Measurements from ENCODE around the gene CAMTA1.

The CAMTA1 gene

GRCh38 chr1:7047866-7048265 lies 262.6 kb downstream of the CAMTA1 start:
- DNase-seq: no peak

DNA sequence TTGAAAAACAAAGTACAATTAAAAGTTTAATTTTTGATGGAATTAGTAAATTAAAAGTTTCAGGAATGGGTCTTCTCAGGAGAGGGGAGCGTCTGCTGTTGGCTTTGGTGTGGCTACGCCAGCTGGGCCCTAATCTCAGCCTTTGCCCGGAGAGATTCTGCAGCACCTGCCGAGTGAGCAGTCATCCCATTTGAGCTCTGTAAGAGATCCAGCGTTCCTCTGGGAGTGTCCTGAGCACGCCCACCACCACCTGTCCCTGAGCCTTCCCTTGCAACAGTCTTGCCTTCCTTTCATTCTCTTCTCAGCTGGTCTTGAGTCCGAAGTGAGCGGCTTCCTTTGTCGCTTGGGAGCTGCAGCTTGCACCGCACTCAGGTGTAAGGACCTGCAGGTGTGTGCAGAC lies 263.1 kb downstream of the CAMTA1 start:
- DNase-seq: peak in 1 of 2 experiments; percentile 10

- no peak for DNase-seq
Measured at GRCh38 chr1:7049913-7050625, 264.8 kb downstream of the CAMTA1 start.

- DNase-seq: no peak
Measured at GRCh38 chr1:7050751-7051665, 265.8 kb downstream of the CAMTA1 start.

- DNase-seq: no peak
Measured at GRCh38 chr1:7052701-7053100, 267.4 kb downstream of the CAMTA1 start.

DNA sequence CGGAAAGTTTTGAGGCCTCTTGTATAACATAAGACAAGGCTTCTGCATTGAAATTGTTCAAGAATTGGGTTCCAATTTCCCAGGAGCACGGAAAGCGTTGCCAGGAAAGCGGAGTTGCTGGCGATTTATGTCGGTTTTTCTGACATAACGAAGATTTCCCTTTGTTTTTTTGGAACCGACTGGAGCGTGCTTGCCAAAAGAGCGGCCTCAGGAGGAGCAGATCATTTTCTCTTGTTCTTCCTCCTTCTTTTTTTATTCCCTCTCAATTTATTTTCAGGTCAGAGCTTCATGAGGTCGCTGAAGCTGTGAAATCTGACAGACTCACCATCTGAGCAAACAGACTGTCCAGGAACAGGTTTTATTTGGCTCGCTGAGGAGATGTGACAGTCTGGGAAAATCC lies 275.5 kb downstream of the CAMTA1 start:
- DNase-seq: no peak

DNA sequence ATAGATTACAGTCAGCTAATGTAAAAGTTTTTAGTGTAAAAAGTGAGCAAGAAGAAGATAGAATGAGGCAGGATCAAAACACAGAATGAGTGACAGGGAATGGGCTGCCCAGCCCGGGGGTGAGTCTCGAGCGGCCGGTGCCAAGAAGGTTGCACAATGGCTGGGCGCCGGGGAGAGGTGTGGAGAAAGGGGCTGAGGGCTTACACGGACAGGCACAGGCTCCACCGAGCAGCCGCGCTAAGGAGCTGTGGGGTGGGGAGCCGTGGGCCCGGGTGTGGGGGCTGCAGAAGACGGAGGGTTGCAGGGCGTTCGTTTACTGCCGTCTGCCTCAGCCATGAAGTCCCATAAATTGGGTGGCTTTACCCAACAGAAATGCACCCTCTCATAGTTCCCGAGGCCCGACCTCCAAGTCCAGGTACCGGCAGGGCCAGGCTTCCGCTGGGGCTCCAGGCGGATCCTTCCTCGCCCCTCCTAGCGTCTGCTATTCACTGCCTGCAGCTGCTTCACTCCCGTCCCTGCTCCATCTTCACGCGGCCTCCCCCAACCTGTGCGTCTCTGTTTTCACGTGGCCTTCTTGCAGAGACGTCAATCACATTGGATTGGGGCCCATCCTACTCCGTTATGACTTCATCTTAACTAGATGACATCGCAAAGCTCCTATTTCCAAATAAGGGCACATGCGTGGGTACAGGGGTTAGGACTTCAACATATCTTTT lies 277.2 kb downstream of the CAMTA1 start:
- DNase-seq: no peak

GRCh38 chr1:7063981-7064380 lies 278.7 kb downstream of the CAMTA1 start:
- no peak for DNase-seq

DNA sequence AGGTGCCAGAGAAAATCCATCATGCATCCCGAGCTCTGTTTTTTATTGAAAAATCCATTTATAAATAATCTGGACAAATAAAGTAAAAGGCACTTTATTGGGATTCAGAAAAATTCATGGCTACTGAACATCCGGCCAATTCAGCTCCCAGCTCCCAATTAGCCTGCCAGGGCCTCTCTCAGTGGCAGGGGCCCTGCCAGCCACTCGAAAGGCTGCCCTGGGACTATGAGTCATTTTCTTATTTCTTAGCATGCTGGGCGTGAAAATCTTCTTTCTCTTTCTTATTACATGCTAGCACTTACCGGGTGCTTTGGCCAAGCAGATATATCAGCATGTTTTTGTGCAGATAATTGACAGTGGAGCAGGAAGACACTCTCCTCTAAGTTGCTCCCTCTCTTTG lies 283.3 kb downstream of the CAMTA1 start:
- DNase-seq: no peak

DNA sequence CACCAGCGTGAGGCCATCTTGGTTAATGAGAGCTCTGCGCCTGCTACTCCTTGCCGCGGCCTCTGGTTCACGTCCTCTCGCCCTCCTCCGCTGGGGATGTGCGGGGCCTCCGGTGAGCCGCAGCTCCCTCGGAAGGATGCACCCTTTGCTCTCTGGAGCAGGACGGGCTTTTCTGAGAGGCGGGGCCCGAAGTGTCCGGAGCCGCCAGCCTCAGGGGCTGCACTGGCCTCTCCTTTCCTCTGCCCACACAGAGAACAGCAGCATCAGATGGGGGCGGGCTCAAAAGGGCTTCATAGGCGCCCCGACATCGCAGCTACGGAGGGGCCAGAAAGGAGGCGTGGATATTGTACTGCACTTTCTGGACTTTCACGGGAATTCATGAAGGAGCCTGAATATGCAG lies 284.7 kb downstream of the CAMTA1 start:
- DNase-seq: peak in 1 of 2 experiments; percentile 18

GRCh38 chr1:7070389-7071029 lies 285.3 kb downstream of the CAMTA1 start:
- peak; percentile 54 to 78 for DNase-seq

DNA sequence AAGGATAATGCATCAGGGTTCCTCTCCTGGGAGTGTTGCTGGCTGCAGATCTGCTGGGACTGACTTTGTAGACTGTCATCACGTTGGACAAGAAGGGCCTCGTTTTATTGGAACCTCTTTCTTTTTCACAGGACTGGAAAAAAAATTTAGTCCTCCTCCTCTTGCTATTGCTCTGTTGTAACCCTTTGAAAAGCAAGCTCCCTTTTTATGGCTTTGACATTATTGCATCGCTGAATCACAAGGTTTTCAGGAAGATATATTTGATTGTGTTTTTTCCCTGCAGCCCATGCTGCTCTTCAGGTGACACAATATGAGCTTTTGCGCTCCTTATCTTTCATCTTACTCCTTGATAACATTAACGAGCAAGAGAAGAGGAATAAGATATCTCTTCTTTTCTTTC lies 290.9 kb downstream of the CAMTA1 start:
- DNase-seq: no peak

DNA sequence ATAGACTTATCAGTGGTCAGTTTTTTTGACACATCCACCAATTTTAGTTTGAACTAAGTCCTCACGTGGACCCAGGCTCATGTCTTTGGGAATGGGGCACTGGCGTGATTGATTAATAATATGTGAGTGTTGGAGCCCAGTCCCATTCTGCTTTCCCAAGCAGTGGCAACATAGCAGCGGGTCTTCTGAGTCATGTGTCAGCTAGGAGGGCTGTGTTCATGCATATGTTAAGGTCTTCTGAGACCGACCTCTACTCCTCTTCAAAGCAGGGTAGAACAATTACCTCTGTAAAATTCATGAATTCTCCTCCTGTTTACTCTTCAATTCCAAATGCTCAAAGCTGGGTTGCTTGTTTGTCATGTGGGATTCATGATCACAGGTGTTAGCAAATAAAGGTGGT lies 291.3 kb downstream of the CAMTA1 start:
- DNase-seq: no peak

GRCh38 chr1:7077136-7077535 lies 291.9 kb downstream of the CAMTA1 start:
- no peak for DNase-seq

- no peak for DNase-seq
Measured at GRCh38 chr1:7077970-7078369, 292.7 kb downstream of the CAMTA1 start.

GRCh38 chr1:7079637-7080036 lies 294.4 kb downstream of the CAMTA1 start:
- DNase-seq: no peak

GRCh38 chr1:7084232-7084894 lies 299.1 kb downstream of the CAMTA1 start:
- no peak for DNase-seq

DNA sequence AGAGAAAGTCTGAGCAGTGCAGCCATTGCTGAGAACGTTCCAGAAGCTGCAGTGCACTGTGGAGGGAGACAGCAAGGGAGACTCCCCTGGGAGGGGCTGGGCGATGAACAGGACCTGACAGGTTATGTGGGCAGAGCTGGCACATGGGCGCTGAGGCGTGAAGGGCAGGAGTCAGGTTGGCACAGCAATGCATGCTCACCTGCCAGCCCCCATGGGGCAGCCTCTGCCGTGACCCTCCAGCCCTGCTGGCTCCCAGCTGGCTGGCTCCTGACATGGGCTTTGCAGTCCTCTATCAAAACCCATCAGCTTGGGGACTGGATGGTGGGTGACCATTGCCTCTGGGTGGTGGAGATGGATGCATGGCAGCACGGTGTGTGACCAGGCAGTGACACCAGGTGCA lies 300.3 kb downstream of the CAMTA1 start:
- DNase-seq: no peak

GRCh38 chr1:7086106-7086505 lies 300.9 kb downstream of the CAMTA1 start:
- no peak for DNase-seq

GRCh38 chr1:7087888-7088287 lies 302.6 kb downstream of the CAMTA1 start:
- DNase-seq: no peak

- no peak for DNase-seq
Measured at GRCh38 chr1:7089497-7089896, 304.2 kb downstream of the CAMTA1 start.

DNA sequence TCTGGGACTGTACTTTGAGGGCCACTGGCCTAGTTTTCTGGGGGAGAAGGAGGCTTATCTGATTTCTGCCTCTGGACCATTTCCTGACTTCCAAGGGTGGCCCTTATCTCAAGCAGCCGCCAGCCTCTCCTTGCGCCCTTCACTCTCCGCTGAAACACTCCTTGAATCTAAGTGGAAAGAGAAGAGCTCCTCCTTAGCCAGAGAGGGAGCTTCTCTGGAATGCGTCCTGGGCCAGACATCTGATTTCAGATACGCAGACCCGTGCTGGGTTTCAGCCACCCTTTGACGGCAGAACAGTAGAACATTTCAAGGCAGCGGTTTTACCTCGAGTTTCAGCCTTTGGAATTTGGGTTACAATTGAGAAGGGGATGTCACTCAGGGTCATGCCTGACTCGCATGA lies 308.0 kb downstream of the CAMTA1 start:
- no peak for DNase-seq

DNA sequence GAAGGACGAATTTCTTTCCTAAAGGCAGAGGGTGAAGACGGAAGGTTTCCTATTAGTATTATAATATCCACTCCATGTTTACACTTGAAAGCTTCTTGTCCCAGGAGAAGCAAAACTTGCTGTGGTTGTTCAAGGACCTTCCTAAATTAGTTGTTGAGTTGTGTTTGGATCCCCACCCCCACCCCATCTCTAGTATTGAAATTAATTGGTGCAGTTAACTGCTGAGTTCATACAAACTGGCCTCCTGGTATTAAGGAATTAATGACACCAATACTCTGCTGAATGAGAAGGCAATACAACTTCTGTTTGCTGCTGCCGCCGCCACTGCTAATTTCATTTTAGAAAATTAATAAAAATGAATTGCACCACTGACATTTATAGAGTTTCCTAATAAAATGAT lies 308.8 kb downstream of the CAMTA1 start:
- no peak for DNase-seq
